Spleen (tissue), 11 donors: ENCODE results near the gene MTCP1. TPM values are rescaled to one million over a fixed set of nuclear protein-coding genes. Genes with fewer than 3 reads are reported as not detected.

Experiments used
- DNase-seq: peaks from one replicate; pipeline ENCODE4 v3.0.0-alpha.2; 2020
- H3K27ac ChIP-seq, 8 donors: fragments of 200-600 bp; sonication (generic) in 7 of 8; 1 replicate in 4 of 8; 2 replicates in 4 of 8; pipeline versions ENCODE4 v1.5.0 to v1.8.0; 2016 to 2021; ENCODE audit warnings: inconsistent platforms in 4 of 8, mild to moderate bottlenecking in 4 of 8, moderate library complexity in 1 of 8
- H3K27me3 ChIP-seq, 7 donors: fragments of 200-600 bp; sonication (generic) in 6 of 7; replicated peaks in 1 of 7; 1 replicate in 4 of 7; 2 replicates in 3 of 7; pipeline versions ENCODE4 v1.5.0 to v1.8.0; 2016 to 2021; ENCODE audit warnings: inconsistent platforms in 3 of 7, mild to moderate bottlenecking in 1 of 7
- H3K36me3 ChIP-seq, 6 donors: fragments of 200-600 bp; sonication (generic) in 5 of 6; 1 replicate in 4 of 6; 2 replicates in 2 of 6; pipeline versions ENCODE4 v1.5.0 to v1.8.0; 2016 to 2021; ENCODE audit warnings: inconsistent platforms in 2 of 6
- H3K4me1 ChIP-seq, 6 donors: fragments of 200-600 bp; sonication (generic) in 5 of 6; 1 replicate in 3 of 6; 2 replicates in 3 of 6; pipeline versions ENCODE4 v1.5.0 to v1.8.0; 2016 to 2021; ENCODE audit warnings: inconsistent platforms in 3 of 6
- H3K4me3 ChIP-seq, 8 donors: fragments of 200-600 bp; sonication (generic) in 7 of 8; 1 replicate in 4 of 8; 2 replicates in 4 of 8; pipeline versions ENCODE4 v1.5.0 to v1.8.0; 2016 to 2021; ENCODE audit warnings: inconsistent platforms in 4 of 8, mild to moderate bottlenecking in 4 of 8, moderate library complexity in 2 of 8
- H3K9me3 ChIP-seq, 8 donors: fragments of 200-600 bp; sonication (generic) in 7 of 8; 1 replicate in 4 of 8; 2 replicates in 4 of 8; pipeline versions ENCODE4 v1.5.0 to v1.8.0; 2016 to 2021; ENCODE audit warnings: inconsistent platforms in 4 of 8
- POLR2A ChIP-seq, 3 donors: fragments of 450-650 bp; IDR thresholded peaks; one replicate each; pipeline ENCODE4 v1.5.1; 2017; ENCODE audit warnings: antibody characterized with exemption in 3 of 3, mild to moderate bottlenecking in 1 of 3
- POLR2AphosphoS5 ChIP-seq, 3 donors: sonication (generic); formaldehyde crosslinking; IDR thresholded peaks; one replicate each; pipeline ENCODE4 v1.5.1; 2017; ENCODE audit warnings: antibody characterized with exemption in 3 of 3
- WGBS, 5 donors: extraction: QIAGEN DNeasy Blood & Tissue Kit in 3 of 5; methylation state at CpG; one replicate each; pipeline versions ENCODE4 v1.1.5 to v1.1.7; 2013 to 2018; 5-methylcytosine and 5-hydroxymethylcytosine counted together
- intact Hi-C: fragments of 100-400 bp; cut with DNase I; formaldehyde crosslinking; loops from one replicate; pipeline ENCODE4 v1.15.0; 2023; ENCODE audit warnings: low total_unique reads
- polyA plus RNA-seq, 3 donors: library from polyadenylated mRNA; stranded (reverse); fragments of 200-250 nt; gene quantifications; one replicate each; pipeline ENCODE4 v1.2.1, GENCODE V29; 2013
- total RNA-seq, 7 donors: library from RNA; depleted of rRNA in 3 of 7; stranded (reverse); fragments of >200 nt in 3 of 7; fragmentation: NEBNext Ultra II Directional in 4 of 7; extraction: Animal tissue kit (Norgen Biotek cat#: 25700) in 4 of 7; gene quantifications; one replicate each; pipeline versions ENCODE4 v1.1.0 to v1.2.1, GENCODE V29; 2016 to 2021
- TF ChIP-seq, protein P1 (sequence below), 11 experiments: fragments of 200-600 bp in 7 of 11; fragments of 450-650 bp in 4 of 11; sonication (generic) in 4 of 11; IDR thresholded peaks in 8 of 11; conservative IDR thresholded peaks in 3 of 11; 1 replicate in 7 of 11; 2 replicates in 4 of 11; pipeline versions ENCODE4 v1.4.0 to v1.8.0; 2016 to 2021; ENCODE audit warnings: antibody characterized with exemption in 11 of 11, inconsistent platforms in 4 of 11, mild to moderate bottlenecking in 1 of 11
- donor health status: healthy with polysubstance abuse.
- donor health status: DM: no; HTN: no; CAD: no; lungs with moderate emphysema.
- donor health status: DM: no; HTN: no; CAD: no.
- donor health status: Bipolar disorder and iron deficiency.
- donor health status: healthy.
- donor health status: DM: no; HTN: no; CAD: no.
- donor health status: DM: yes; HTN: yes; CAD: no.

The MTCP1 gene
- total and polyA plus RNA-seq, 10 donors = 1.2 to 33.0 (median 15.5) TPM

DNA sequence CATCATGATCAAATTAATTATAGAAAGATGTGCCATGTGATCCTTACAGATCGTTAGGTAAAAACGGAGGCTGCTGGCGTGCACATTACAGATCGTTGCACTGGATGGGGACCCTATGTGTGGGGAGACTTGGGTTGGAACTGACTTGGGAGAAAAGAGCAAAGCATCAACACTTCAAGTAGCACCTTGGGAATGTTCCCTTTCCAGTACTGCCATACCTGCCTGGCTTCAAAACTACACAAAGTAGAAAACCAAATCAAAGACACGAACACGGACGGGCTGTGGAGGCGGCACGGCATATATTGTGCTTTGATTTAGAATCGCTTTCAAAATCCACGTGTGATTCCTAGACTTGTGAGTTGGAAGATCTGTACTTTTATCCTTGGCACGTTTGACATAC lies 898 bp downstream of the MTCP1 start:
- intact Hi-C loops = no loop called here
- H3K27ac ChIP-seq = peak overlapping the region in 4 of 8 donors; percentile 90 to 91 (median 91)
- 2 to 46% (median 9%) methylated on average over 11 to 12 of the region's 12 CpGs for WGBS, 5 donors
- DNase-seq = no peak
- H3K4me1 ChIP-seq = peaks cover 0 to 46% (median 23%) of the 10 kb centered on the region in 6 donors
- peak overlapping the region; percentile 38 to 81 (median 56) for H3K4me3 ChIP-seq
- peaks cover 0 to 9% (median 0%) of the 10 kb centered on the region in 6 donors for H3K36me3 ChIP-seq
- H3K9me3 ChIP-seq = no peaks in the 10 kb centered on the region
- H3K27me3 ChIP-seq = no peaks in the 10 kb centered on the region
- TF ChIP-seq, protein P1, sequence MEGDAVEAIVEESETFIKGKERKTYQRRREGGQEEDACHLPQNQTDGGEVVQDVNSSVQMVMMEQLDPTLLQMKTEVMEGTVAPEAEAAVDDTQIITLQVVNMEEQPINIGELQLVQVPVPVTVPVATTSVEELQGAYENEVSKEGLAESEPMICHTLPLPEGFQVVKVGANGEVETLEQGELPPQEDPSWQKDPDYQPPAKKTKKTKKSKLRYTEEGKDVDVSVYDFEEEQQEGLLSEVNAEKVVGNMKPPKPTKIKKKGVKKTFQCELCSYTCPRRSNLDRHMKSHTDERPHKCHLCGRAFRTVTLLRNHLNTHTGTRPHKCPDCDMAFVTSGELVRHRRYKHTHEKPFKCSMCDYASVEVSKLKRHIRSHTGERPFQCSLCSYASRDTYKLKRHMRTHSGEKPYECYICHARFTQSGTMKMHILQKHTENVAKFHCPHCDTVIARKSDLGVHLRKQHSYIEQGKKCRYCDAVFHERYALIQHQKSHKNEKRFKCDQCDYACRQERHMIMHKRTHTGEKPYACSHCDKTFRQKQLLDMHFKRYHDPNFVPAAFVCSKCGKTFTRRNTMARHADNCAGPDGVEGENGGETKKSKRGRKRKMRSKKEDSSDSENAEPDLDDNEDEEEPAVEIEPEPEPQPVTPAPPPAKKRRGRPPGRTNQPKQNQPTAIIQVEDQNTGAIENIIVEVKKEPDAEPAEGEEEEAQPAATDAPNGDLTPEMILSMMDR (IDR thresholded peaks at IDR 0.05 in 8 of 11, conservative IDR thresholded peaks at IDR 0.05 in 3 of 11) = no peak
- no peak for TF ChIP-seq POLR2AphosphoS5 (IDR thresholded peaks at IDR 0.05)
- no peak for TF ChIP-seq POLR2A (IDR thresholded peaks at IDR 0.05)

DNA sequence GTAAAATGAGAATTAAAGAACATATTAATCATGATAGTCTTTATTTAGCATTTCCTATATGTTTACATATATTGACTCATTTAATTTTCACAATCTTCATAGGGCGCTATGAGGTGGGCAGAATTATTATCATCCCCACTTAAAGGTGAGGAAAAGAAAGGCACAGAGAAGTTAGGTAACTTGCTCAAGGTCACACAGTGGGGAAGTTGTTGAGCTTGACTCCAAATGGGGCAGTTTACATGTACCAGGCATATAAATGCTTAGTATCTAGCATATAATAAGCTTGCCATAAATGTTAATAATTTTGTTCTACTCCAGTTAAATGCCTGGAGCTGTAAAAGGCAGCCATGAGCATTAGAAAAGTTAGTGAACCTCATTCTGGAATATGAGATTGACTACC lies 1.5 kb downstream of the MTCP1 start:
- DNase-seq = no peak
- intact Hi-C loops = no loop called here

DNA sequence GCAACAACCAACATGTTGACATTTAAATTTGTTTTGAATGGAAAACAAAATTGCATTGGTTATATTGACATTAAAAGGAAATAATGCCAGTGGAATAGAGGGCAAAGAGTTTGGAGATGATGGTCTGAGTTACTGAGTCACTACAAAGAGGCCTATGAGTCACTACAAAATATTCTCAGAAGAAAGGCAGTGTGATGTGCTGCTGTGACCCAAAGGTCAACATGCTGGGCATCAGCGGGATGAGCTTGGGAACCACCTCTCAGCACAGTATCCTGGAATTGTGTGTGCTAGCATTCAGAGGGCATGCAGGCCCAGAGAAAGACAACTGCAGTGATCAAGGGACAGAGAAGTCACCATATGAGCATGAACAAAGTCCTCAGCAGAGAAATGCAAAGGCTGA lies 2.8 kb downstream of the MTCP1 start:
- intact Hi-C loops = no loop called here
- no peak for TF ChIP-seq POLR2A (IDR thresholded peaks at IDR 0.05)
- no peak for TF ChIP-seq POLR2AphosphoS5 (IDR thresholded peaks at IDR 0.05)
- TF ChIP-seq, protein P1 (IDR thresholded peaks at IDR 0.05 in 8 of 11, conservative IDR thresholded peaks at IDR 0.05 in 3 of 11) = no peak
- H3K27me3 ChIP-seq = no peaks in the 10 kb centered on the region
- no peak for DNase-seq
- WGBS, 5 donors = 74 to 80% (median 75%) methylated on average over 1 of the region's 1 CpG
- no peak overlapping the region for H3K4me3 ChIP-seq
- H3K9me3 ChIP-seq = no peaks in the 10 kb centered on the region
- peaks cover 0 to 32% (median 21%) of the 10 kb centered on the region in 6 donors for H3K4me1 ChIP-seq
- H3K36me3 ChIP-seq = peaks cover 0 to 5% (median 0%) of the 10 kb centered on the region in 6 donors
- H3K27ac ChIP-seq = no peak overlapping the region

More for the DNA sequence above, 1.5 kb downstream of the MTCP1 start:
- Histone ChIP-seq H3K4me1 (peaks cover 0 to 44% (median 23%) of the 10 kb centered on the region in 6 donors), H3K4me3 (peak overlapping the region in 2 of 8 donors; percentile 62 to 81), H3K9me3 (no peaks in the 10 kb centered on the region), H3K27ac (no peak overlapping the region), H3K27me3 (no peaks in the 10 kb centered on the region), H3K36me3 (peaks cover 0 to 12% (median 0%) of the 10 kb centered on the region in 6 donors)
- 61 to 91% (median 81%) methylated on average over 1 of the region's 1 CpG for WGBS, 5 donors
- TF ChIP-seq, protein P1 (IDR thresholded peaks at IDR 0.05 in 8 of 11, conservative IDR thresholded peaks at IDR 0.05 in 3 of 11) = no peak
- no peak for TF ChIP-seq POLR2AphosphoS5 (IDR thresholded peaks at IDR 0.05)
- TF ChIP-seq POLR2A (IDR thresholded peaks at IDR 0.05) = no peak

DNA sequence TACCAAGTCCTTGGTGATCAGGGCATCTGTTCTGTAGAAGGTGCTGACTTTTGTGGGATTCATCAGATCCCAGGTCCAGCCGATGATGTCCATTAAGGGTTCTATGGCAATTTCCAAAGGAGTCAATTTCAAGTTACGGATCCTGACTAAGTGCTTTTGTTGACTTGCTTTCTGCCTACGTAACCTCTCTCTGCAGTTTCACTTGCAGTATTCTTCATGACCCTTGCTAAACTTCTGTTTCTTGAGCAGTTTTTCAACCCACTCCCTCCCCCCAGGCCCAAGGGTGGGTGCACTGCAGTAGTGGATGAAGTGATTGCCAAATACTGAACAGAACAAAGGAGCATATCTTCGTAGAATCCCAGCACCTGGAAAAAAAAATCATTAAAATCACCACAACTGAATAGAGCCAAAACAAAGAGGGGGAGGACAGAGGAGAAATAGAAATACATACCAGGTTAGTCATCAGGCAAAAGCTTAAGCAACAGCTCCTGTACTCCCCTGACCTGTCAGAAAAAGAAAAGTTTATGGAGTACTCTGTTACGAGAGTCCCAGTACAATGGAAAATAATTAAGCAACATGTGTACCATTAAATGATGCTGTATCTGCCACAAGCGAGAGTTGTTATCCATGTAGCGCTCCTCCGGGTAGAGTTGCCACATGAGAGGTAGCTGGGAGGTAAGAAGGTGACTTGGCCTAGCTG lies 5.8 kb downstream of the MTCP1 start:
- intact Hi-C loops = no loop called here
- Histone ChIP-seq H3K4me3 (no peak overlapping the region), H3K27ac (no peak overlapping the region), H3K36me3 (peaks cover 0 to 22% (median 0%) of the 10 kb centered on the region in 6 donors), H3K4me1 (peaks cover 0 to 15% (median 9%) of the 10 kb centered on the region in 6 donors), H3K9me3 (no peaks in the 10 kb centered on the region), H3K27me3 (no peaks in the 10 kb centered on the region)
- no peak for DNase-seq
- 80 to 96% (median 91%) methylated on average over 8 of the region's 8 CpGs for WGBS, 5 donors
- TF ChIP-seq POLR2A (IDR thresholded peaks at IDR 0.05) (no peak), POLR2AphosphoS5 (IDR thresholded peaks at IDR 0.05) (no peak)
- TF ChIP-seq, protein P1 (IDR thresholded peaks at IDR 0.05 in 8 of 11, conservative IDR thresholded peaks at IDR 0.05 in 3 of 11) = no peak
